Measurements from ENCODE around the gene DYRK3.
A peak's percentile ranks its signal among the peaks of the same experiment; 100 is the strongest.

Gene DYRK3

DNA sequence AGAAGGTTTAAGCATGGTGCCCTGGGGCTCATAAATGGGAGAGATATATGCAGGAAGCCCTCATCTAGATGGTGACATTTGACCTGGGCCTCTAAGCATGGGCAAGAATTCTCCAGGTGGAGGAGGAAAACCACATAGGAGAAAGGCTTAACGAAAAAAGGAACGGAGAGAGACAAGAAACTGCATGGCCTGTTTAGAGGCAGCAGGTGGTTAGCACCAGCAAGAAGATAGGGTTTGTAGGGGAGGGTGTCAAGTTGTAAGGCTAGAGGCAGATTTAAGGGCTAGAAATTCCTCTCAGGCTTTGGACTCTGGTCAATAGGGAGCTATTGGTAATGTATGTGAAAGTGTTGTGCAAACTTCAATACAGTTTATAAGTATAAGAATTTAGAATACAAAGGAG, 41.2 kb downstream of the DYRK3 start:
- Histone ChIP-seq H2AFZ (ENCODE audit: low read depth, low read length, severe bottlenecking) (no peak overlapping the region), H3F3A (ENCODE audit: insufficient read depth) (peaks cover 3% of the 10 kb centered on the region; the same call in 1 of the 2 replicates), H4K20me1 (ENCODE audit: low read depth, low read length) (no peaks in the 10 kb centered on the region), H3K9ac (ENCODE audit: low read length) (no peak overlapping the region), H3K27me3 (ENCODE audit: low read length) (no peaks in the 10 kb centered on the region), H3K9me3 (ENCODE audit: insufficient read depth, low read length) (no peaks in the 10 kb centered on the region), H3K9me2 (replicated peaks; ENCODE audit: insufficient read depth, low read length) (no peaks in the 10 kb centered on the region), H3K4me3 (ENCODE audit: insufficient read depth, low read length, poor library complexity, severe bottlenecking) (no peak overlapping the region), H3K79me2 (ENCODE audit: insufficient read depth, low read length) (no peaks in the 10 kb centered on the region), H3K27ac (ENCODE audit: low read depth, low read length) (no peak overlapping the region), H3K4me2 (ENCODE audit: low read depth, low read length, poor library complexity, severe bottlenecking) (no peak overlapping the region), H3K36me3 (ENCODE audit: low read length) (no peaks in the 10 kb centered on the region)
- TF ChIP-seq, protein P1, sequence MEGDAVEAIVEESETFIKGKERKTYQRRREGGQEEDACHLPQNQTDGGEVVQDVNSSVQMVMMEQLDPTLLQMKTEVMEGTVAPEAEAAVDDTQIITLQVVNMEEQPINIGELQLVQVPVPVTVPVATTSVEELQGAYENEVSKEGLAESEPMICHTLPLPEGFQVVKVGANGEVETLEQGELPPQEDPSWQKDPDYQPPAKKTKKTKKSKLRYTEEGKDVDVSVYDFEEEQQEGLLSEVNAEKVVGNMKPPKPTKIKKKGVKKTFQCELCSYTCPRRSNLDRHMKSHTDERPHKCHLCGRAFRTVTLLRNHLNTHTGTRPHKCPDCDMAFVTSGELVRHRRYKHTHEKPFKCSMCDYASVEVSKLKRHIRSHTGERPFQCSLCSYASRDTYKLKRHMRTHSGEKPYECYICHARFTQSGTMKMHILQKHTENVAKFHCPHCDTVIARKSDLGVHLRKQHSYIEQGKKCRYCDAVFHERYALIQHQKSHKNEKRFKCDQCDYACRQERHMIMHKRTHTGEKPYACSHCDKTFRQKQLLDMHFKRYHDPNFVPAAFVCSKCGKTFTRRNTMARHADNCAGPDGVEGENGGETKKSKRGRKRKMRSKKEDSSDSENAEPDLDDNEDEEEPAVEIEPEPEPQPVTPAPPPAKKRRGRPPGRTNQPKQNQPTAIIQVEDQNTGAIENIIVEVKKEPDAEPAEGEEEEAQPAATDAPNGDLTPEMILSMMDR (IDR thresholded peaks at IDR 0.05; ENCODE audit: insufficient read depth, low read length, poor library complexity, severe bottlenecking): no peak
- no peak for TF ChIP-seq EZH2phosphoT487 (conservative IDR thresholded peaks at IDR 0.05; ENCODE audit: low read length)

DNA sequence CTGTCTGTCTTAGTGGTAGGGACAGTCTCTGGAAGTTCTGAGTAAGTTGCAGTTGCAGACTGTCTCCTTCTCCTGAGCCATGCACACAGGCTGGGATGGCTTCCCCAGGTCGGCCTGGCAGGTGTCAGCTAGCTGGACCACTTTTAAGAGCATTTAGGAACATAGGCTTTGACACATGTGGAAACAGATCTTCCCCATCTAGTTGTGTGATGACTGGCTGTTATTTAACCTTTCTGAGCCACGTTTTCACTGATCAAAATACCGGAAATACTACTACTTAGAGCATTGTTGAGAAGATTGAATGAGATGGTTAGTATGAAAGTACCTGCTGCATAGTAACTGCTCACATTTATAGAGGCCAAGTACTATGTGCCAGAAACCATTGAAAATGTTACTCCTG, 43.2 kb downstream of the DYRK3 start:
- no peak for TF ChIP-seq EZH2phosphoT487 (conservative IDR thresholded peaks at IDR 0.05; ENCODE audit: low read length)
- TF ChIP-seq, protein P1 (IDR thresholded peaks at IDR 0.05; ENCODE audit: insufficient read depth, low read length, poor library complexity, severe bottlenecking): no peak
- Histone ChIP-seq H3K27me3 (ENCODE audit: low read length) (no peaks in the 10 kb centered on the region), H3K4me2 (ENCODE audit: low read depth, low read length, poor library complexity, severe bottlenecking) (no peak overlapping the region)

DNA sequence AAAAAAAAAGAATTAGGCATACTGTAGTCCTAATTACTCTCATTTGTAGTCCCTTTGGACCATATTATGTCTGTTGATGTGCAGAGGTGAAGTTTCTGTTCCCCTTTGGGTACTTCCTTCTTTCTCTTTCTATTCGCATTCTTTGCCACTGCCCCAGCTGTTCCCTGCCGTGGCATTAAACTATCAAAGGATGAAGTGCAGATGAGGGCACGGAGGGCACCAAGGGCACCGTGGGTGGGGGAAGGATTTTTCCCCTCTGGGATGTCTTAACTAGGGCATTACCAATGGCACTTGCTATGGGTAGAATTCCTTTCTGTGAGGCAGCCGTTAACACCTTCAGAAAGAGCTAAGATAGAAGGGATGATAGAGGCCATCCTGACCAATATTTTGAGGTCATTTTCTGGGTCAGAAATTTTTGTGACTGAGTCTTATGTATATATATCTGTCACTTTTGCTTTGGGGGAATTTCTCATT, 44.4 kb downstream of the DYRK3 start:
- no peaks in the 10 kb centered on the region for H3K27me3 ChIP-seq (ENCODE audit: low read length)
- no peaks in the 10 kb centered on the region for H3K9me2 ChIP-seq (replicated peaks; ENCODE audit: insufficient read depth, low read length)
- peak overlapping the region; percentile 48 for H3K4me2 ChIP-seq (ENCODE audit: low read depth, low read length, poor library complexity, severe bottlenecking)
- no peaks in the 10 kb centered on the region for H3K9me3 ChIP-seq (ENCODE audit: insufficient read depth, low read length)
- no peaks in the 10 kb centered on the region for H3K36me3 ChIP-seq (ENCODE audit: low read length)
- H2AFZ ChIP-seq (ENCODE audit: low read depth, low read length, severe bottlenecking): no peak overlapping the region
- no peak overlapping the region for H3K9ac ChIP-seq (ENCODE audit: low read length)
- H3F3A ChIP-seq (ENCODE audit: insufficient read depth): peaks cover 9% of the 10 kb centered on the region; the same call in 1 of the 2 replicates
- H3K4me3 ChIP-seq (ENCODE audit: insufficient read depth, low read length, poor library complexity, severe bottlenecking): no peak overlapping the region
- no peak for TF ChIP-seq EZH2phosphoT487 (conservative IDR thresholded peaks at IDR 0.05; ENCODE audit: low read length)
- TF ChIP-seq, protein P1 (IDR thresholded peaks at IDR 0.05; ENCODE audit: insufficient read depth, low read length, poor library complexity, severe bottlenecking): no peak
- no peaks in the 10 kb centered on the region for H3K79me2 ChIP-seq (ENCODE audit: insufficient read depth, low read length)
- H4K20me1 ChIP-seq (ENCODE audit: low read depth, low read length): no peaks in the 10 kb centered on the region
- H3K27ac ChIP-seq (ENCODE audit: low read depth, low read length): peak overlapping the region; percentile 14; the same call in 1 of the 2 replicates

More for the DNA sequence above, 43.2 kb downstream of the DYRK3 start:
- Histone ChIP-seq H3K36me3 (ENCODE audit: low read length) (no peaks in the 10 kb centered on the region), H3F3A (ENCODE audit: insufficient read depth) (peaks cover 9% of the 10 kb centered on the region; the same call in 1 of the 2 replicates), H3K27ac (ENCODE audit: low read depth, low read length) (no peak overlapping the region), H4K20me1 (ENCODE audit: low read depth, low read length) (no peaks in the 10 kb centered on the region), H3K9ac (ENCODE audit: low read length) (no peak overlapping the region), H3K4me3 (ENCODE audit: insufficient read depth, low read length, poor library complexity, severe bottlenecking) (no peak overlapping the region), H3K9me3 (ENCODE audit: insufficient read depth, low read length) (no peaks in the 10 kb centered on the region), H2AFZ (ENCODE audit: low read depth, low read length, severe bottlenecking) (no peak overlapping the region), H3K79me2 (ENCODE audit: insufficient read depth, low read length) (no peaks in the 10 kb centered on the region), H3K9me2 (replicated peaks; ENCODE audit: insufficient read depth, low read length) (no peaks in the 10 kb centered on the region)
